Measurements from ENCODE around the gene NUP133.

DNA sequence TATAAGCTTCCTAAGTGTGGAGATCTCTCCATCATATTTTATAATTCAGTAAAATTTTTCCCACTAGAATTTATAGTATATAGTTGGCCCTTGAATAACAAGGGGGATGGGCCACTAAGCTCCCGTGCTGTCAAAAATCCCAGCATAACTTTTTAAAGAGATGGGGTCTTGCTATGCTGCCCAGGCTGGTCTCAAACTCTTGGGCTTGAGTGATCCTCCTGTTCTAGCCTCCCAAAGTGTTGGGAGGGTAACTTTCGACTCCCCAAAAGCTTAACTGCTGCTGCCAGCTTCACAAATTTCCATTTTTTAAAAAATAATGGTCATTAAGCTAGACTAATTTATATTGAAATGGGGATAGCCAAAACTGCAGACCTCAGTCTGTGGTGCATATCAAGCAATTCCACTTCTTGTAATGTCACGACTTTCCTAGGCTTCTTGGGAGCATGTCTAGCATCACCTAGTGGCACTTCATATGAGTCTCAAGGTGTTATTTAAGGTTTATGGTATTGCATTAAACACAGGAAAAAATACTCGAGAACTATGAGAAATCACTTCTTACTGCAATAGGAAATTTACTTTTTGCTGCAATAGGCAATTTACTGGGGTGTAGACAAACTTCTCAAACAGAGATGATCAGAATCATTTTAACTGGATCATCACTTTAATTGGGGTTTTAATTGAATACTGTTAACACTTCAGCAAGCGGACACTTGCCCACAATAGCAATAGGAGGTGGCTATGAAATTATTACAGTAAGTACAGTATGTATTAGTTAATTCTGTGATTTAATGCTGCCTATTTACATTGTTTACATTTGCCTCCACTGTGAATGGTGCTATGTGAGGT, 55.0 kb downstream of the NUP133 start:
- TF ChIP-seq, protein P1, sequence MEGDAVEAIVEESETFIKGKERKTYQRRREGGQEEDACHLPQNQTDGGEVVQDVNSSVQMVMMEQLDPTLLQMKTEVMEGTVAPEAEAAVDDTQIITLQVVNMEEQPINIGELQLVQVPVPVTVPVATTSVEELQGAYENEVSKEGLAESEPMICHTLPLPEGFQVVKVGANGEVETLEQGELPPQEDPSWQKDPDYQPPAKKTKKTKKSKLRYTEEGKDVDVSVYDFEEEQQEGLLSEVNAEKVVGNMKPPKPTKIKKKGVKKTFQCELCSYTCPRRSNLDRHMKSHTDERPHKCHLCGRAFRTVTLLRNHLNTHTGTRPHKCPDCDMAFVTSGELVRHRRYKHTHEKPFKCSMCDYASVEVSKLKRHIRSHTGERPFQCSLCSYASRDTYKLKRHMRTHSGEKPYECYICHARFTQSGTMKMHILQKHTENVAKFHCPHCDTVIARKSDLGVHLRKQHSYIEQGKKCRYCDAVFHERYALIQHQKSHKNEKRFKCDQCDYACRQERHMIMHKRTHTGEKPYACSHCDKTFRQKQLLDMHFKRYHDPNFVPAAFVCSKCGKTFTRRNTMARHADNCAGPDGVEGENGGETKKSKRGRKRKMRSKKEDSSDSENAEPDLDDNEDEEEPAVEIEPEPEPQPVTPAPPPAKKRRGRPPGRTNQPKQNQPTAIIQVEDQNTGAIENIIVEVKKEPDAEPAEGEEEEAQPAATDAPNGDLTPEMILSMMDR (IDR thresholded peaks at IDR 0.05), result no peak
- no peak for TF ChIP-seq POLR2A (IDR thresholded peaks at IDR 0.05)

Measured in lower leg skin (tissue), 3 donors.